ENCODE results near the gene TBC1D5. TPM values are rescaled to one million over a fixed set of nuclear protein-coding genes. Genes with fewer than 3 reads are reported as not detected.

TBC1D5 gene
- total and polyA plus RNA-seq, 2 of the 8 experiments (the other 6 are each of a cell fraction or from before 2014, with no cell fraction given) = 11.0 to 22.9 TPM

- no peak overlapping the region for H3K56ac ChIP-seq (replicated peaks; ENCODE audit: insufficient read length, low read depth, low read length)
- H3K23ac ChIP-seq (ENCODE audit: insufficient read length) = no peak overlapping the region
- no peak overlapping the region for H3K18ac ChIP-seq (ENCODE audit: extremely low read depth, low read length)
- DNase-seq (ENCODE audit: low read depth in 1 of 2, low spot score in 2 of 2) (no peak), FAIRE-seq (no peak)
- POLR2A ChIA-PET (ENCODE audit: partially characterized antibody) = no interaction called here
- CTCF ChIA-PET (ENCODE audit: partially characterized antibody) = interaction anchor here (0.9 kb wide), 1 partner anchor 14 kb away, joined by 3 read pairs; no protein-coding TSS in a partner anchor
- H2BK12ac ChIP-seq (ENCODE audit: low read depth, low read length) = no peak overlapping the region
- no peaks in the 10 kb centered on the region for H3K79me1 ChIP-seq (ENCODE audit: low read depth, low read length)
- no peak overlapping the region for H3K4me2 ChIP-seq (ENCODE audit: insufficient read depth in 1 of 2, low read depth in 2 of 2, low read length in 2 of 2)
- no peak overlapping the region for H3K9ac ChIP-seq (replicated peaks in 1 of 4; ENCODE audit: extremely low read depth in 1 of 4, low read depth in 3 of 4, low read length in 3 of 4)
- H2BK15ac ChIP-seq (ENCODE audit: low read length) = no peak overlapping the region
- H3K23me2 ChIP-seq (ENCODE audit: low read depth, low read length) = no peaks in the 10 kb centered on the region
- no peaks in the 10 kb centered on the region for H4K20me1 ChIP-seq (replicated peaks in 1 of 2; ENCODE audit: control insufficient read depth in 1 of 2, insufficient read depth in 2 of 2, low read length in 2 of 2)
- H2BK5ac ChIP-seq (ENCODE audit: low read depth, low read length) = no peak overlapping the region
- H2AFZ ChIP-seq (ENCODE audit: low read length) = no peak overlapping the region
- H3K14ac ChIP-seq (ENCODE audit: insufficient read length) = no peak overlapping the region
- H3K9me3 ChIP-seq (ENCODE audit: insufficient read depth in 2 of 2, low read depth in 1 of 2, low read length in 1 of 2) = no peaks in the 10 kb centered on the region
- no peaks in the 10 kb centered on the region for H3K4me1 ChIP-seq (replicated peaks in 1 of 4; ENCODE audit: control insufficient read depth in 3 of 4, insufficient read depth in 4 of 4, low read length in 3 of 4)
- no peak overlapping the region for H2BK120ac ChIP-seq (replicated peaks; ENCODE audit: low read depth, low read length)
- H3K36me3 ChIP-seq (ENCODE audit: control insufficient read depth in 2 of 4, insufficient read depth in 4 of 4, low read length in 3 of 4) = no peaks in the 10 kb centered on the region
- H3K4ac ChIP-seq (replicated peaks; ENCODE audit: insufficient read length, low read depth, low read length) = no peak overlapping the region
- H2BK20ac ChIP-seq (ENCODE audit: low read length) = no peak overlapping the region
- no peak overlapping the region for H2AK5ac ChIP-seq (ENCODE audit: low read depth, low read length)
- H3K79me2 ChIP-seq (ENCODE audit: control insufficient read depth in 1 of 2, insufficient read depth in 2 of 2, low read length in 2 of 2) = no peaks in the 10 kb centered on the region
- H4K91ac ChIP-seq (replicated peaks; ENCODE audit: insufficient read length, low read length) = no peak overlapping the region
- no peak overlapping the region for H4K8ac ChIP-seq (ENCODE audit: extremely low read depth, insufficient read depth, low read length)
- no peak overlapping the region for H3K27ac ChIP-seq (ENCODE audit: low read depth, low read length)
- no peak overlapping the region for H4K5ac ChIP-seq (ENCODE audit: insufficient read length, low read depth, low read length)
- WGBS, 2 experiments (ENCODE audit: extremely low coverage in 1 of 2, insufficient coverage in 1 of 2, insufficient read length in 1 of 2, insufficient replicate concordance in 2 of 2, low coverage in 1 of 2, low lambda C conversion rate in 2 of 2, missing lambda C conversion rate in 1 of 2) = 85% methylated on average over 1 of the region's 1 CpG; no CpG with 5 or more reads in 1 of the 2 experiments
- H3K4me3 ChIP-seq (ENCODE audit: extremely low read depth in 1 of 4, insufficient read depth in 2 of 4, low read depth in 3 of 4, low read length in 4 of 4) = no peak overlapping the region
- no peaks in the 10 kb centered on the region for H3K27me3 ChIP-seq (replicated peaks in 1 of 4; ENCODE audit: control insufficient read depth in 3 of 4, extremely low read depth in 1 of 4, insufficient read depth in 3 of 4, low read length in 3 of 4)
- TF ChIP-seq SRF (IDR thresholded peaks at IDR 0.05; ENCODE audit: low read depth, low read length) (no peak), MAX (IDR thresholded peaks at IDR 0.05) (no peak), CHD2 (IDR thresholded peaks at IDR 0.05; ENCODE audit: low read length) (no peak), POLR2AphosphoS5 (IDR thresholded peaks at IDR 0.05; ENCODE audit: low read depth, low read length) (no peak), JUND (IDR thresholded peaks at IDR 0.05; ENCODE audit: low read length) (no peak), CHD1 (IDR thresholded peaks at IDR 0.05; ENCODE audit: low read depth, low read length) (no peak), NRF1 (IDR thresholded peaks at IDR 0.05; ENCODE audit: low read depth, low read length) (no peak), FOSL1 (IDR thresholded peaks at IDR 0.05; ENCODE audit: insufficient read depth, low read depth, low read length) (no peak), RBBP5 (IDR thresholded peaks at IDR 0.05; ENCODE audit: borderline replicate concordance, low read depth, low read length) (no peak)
Measured at GRCh38 chr3:17783426-17783825, 41.0 kb upstream of the TBC1D5 start.
